Inferior parietal cortex (tissue), 1 donor: ENCODE data around the gene TRIM17.

Experiments
- DNase-seq: peaks from one replicate; pipeline ENCODE4 v3.0.0-alpha.2; 2016; ENCODE audit errors: extremely low spot score

TRIM17 gene

GRCh38 chr1:228416217-228416933 lies at the start of gene TRIM17:
Gene TRIM17 (minus strand): TSS chr1:228416861. CDS start chr1:228415072, 1,789 bp downstream.
- DNase-seq, result no peak

DNA sequence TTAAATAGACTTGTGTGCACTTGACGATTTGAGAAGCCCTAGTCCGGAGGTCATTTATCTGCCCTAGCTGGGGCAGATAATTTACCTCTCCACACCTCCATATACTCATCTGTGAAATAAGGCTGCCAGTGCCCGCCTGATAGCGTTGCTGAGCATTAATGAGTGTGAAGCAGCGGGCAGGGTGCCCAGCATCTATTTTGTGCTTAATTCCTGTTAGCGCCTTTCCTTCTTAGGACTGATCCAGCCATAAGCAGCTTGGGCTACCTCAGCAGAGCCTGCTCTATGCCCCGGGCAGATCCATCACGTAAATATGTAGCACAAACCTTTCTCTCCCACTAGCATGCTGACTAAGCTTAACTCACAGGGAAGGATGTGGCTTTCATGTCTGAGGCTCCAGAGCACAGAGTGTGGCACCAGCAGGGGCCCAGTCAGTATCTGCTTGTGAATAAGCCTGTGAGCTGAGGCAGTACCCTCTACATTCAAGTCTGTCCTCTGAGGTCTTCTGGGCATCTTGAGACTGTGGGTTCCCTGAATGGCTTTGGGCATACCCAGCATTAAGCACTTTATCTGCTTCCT lies 49.0 kb upstream of the TRIM17 start:
- DNase-seq, result no peak

DNA sequence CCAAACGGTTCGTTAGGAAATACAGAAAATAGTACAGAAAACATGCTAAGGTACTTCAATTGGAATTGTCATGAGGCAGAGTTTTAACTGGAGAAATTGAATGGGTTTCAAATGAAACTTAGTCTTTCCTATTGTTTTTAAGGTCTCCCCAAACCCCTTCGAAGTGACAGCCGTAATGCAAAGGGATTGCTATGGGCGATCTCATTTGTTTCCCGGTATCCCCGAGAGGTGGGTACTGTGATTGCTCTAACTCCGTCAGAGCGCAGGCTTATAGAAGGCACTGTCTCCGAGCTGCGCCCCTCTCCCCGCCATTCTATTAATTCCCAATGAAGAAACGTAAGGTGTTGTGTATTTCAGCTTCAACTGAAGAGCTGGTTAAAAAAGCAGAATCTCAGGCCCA lies 48.5 kb upstream of the TRIM17 start:
- no peak for DNase-seq

GRCh38 chr1:228464487-228464983 lies 47.9 kb upstream of the TRIM17 start:
- peak; percentile 84 for DNase-seq

- peak; percentile 53 for DNase-seq
Measured at GRCh38 chr1:228463559-228464455, 47.1 kb upstream of the TRIM17 start.

DNA sequence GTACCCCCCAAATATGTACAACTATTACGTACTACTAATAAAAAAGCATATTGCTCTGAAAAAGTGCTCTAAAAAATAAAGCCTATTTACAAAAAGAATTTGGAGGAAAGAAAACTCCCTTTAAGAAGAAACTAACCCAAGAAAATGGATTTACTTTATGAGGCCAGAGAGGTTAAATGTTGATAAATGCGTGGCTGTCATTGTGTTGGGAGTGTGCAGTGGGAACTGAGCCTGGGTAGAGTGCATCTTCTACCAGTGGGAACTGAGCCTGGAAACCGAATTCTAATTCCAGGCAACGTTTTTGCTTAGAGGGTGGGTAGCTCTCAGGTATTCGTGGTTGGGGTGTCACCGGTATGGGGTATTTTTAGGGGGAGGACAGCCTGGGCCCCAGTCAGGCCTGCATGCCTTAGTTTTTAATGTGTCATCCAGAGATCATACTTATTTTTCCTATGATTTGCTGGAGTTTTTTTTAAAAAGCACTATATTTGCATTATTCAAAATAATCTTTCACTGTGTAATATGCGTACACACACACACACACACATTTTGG lies 46.4 kb upstream of the TRIM17 start:
- no peak for DNase-seq

- DNase-seq, result no peak
Measured at GRCh38 chr1:228462560-228462959, 45.9 kb upstream of the TRIM17 start.

GRCh38 chr1:228460821-228461220 lies 44.2 kb upstream of the TRIM17 start:
- DNase-seq, result no peak

- DNase-seq, result peak; percentile 66
Measured at GRCh38 chr1:228459091-228459993, 42.7 kb upstream of the TRIM17 start.

GRCh38 chr1:228457396-228458176 lies 40.9 kb upstream of the TRIM17 start:
- peak; percentile 100 for DNase-seq

- DNase-seq, result no peak
Measured at GRCh38 chr1:228457017-228457395, 40.3 kb upstream of the TRIM17 start.

- DNase-seq, result no peak
Measured at GRCh38 chr1:228456252-228457016, 39.8 kb upstream of the TRIM17 start.

- no peak for DNase-seq
Measured at GRCh38 chr1:228455715-228456114, 39.1 kb upstream of the TRIM17 start.

- no peak for DNase-seq
Measured at GRCh38 chr1:228454238-228454637, 37.6 kb upstream of the TRIM17 start.

DNA sequence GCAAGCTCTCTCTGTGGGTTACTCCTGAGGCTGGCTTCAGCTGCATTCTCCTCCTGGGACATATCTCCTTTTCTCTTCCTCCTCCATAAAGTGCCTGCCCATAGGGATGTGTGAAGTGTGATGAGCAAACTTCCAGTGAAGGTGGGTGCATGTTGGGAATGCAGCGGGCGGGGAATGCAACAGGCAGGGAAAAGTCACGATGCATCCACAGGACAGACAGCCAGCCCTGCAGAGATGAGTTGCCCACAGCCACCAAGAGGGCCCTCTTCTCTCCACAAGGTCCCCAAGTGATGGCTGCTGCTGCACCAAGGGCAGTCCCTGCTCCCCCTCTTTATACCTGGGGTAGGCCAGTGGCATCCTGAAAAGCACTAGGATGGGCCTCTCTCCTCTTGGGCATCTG lies 37.0 kb upstream of the TRIM17 start:
- DNase-seq, result no peak

GRCh38 chr1:228453022-228453560 lies 36.4 kb upstream of the TRIM17 start:
- no peak for DNase-seq

DNA sequence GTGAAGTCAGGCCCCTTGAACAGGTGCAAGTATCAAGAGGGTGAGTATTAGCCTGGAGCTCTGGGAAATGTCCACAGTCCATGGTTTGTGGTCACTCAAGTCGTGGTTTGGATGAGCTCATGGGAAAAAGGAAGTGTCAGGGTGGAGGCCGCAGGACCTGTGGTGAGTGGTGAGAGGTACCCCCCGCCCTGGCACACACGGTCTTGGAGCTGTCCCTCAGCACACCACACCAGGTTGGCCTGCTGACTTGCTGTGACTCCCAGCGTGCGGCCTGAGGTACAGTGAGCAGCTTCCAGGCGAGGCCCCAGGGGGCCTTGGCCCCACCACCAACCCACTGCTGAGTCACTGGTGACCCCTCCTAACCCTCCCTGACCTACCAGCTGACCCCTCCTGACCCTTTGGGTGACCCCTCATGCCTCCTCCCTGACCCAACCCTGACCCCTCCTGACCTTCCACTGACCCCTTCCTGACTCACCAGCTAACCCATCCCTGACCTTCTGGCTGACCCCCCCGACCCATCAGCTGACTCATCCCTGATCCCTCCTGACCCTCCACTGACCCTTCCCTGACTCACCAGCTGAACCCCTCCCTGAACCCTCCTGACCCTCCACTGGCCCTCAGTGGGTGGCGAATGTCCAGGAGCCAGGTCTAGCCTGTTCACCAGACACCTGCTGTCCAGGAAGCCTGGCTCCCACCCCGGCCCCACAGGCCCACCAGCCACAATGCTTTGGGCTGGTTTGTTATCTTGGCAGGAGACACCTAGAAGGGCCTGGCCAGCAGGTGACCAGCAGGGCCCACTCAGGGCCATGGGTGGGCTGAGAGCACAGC lies 35.7 kb upstream of the TRIM17 start:
- no peak for DNase-seq

DNA sequence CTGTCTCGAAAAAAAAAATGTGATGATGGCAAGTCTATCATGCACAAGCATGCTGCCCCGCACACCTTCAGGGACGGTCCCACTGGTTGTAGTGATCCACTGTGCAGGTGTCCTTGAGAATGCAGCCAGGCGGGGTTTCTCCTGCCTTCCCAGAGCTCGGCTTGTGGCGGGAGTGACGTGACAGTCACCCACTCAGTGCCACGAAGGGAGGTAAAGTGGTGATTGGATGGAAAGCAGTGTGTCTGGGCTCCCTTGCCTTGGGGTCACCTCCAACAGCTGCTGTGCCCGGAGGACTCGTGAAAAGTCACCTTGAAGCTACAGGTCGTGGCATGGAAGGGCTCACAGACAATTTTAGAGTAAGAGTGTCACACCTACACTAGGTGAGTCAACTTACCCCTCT lies 33.5 kb upstream of the TRIM17 start:
- no peak for DNase-seq
